HEK293 (cell line): ENCODE measurements around the gene KAT5.

Source experiments
- CTCF ChIA-PET: fragments of 350-600 bp; formaldehyde crosslinking; extraction: SDS; loops from one replicate; lab custom pipeline; 2021; ENCODE audit warnings: antibody characterized with exemption; lab: Yijun Ruan, JAX
- POLR2A ChIA-PET: fragments of 300-600 bp; formaldehyde crosslinking; extraction: SDS; loops from one replicate; lab custom pipeline; 2020; ENCODE audit warnings: antibody characterized with exemption, inconsistent platforms; lab: Yijun Ruan, JAX
- H3K27ac ChIP-seq: fragments of 200-500 bp; sonication (Bioruptor generic); 2 replicates; pipeline ENCODE4 v1.5.1; 2014; ENCODE audit warnings: low read depth, low read length, control low read depth, inconsistent platforms; ENCODE audit errors: extremely low read depth
- H3K36me3 ChIP-seq, 2 experiments: fragments of 200-500 bp in 1 of 2; sonication (Bioruptor generic) in 1 of 2; 1 replicate in 1 of 2; 2 replicates in 1 of 2; pipeline ENCODE4 v1.5.1; 2014 to 2017; ENCODE audit warnings: inconsistent platforms in 2 of 2, low read length in 2 of 2; ENCODE audit not compliant: control insufficient read depth in 2 of 2, insufficient read depth in 1 of 2
- H3K4me1 ChIP-seq: fragments of 200-500 bp; sonication (Bioruptor generic); 2 replicates; pipeline ENCODE4 v1.5.1; 2014; ENCODE audit warnings: mild to moderate bottlenecking, low read length, inconsistent platforms; ENCODE audit not compliant: control insufficient read depth, insufficient read depth
- H3K4me3 ChIP-seq: 2 replicates; pipeline ENCODE4 v1.5.1; 2011; ENCODE audit warnings: low read depth, mild to moderate bottlenecking, control low read depth, low read length, moderate library complexity
- H3K9me3 ChIP-seq: fragments of 200-500 bp; sonication (Bioruptor generic); 2 replicates; pipeline ENCODE4 v1.5.1; 2014; ENCODE audit warnings: low read depth, low read length, inconsistent platforms; ENCODE audit not compliant: control insufficient read depth, insufficient read depth
- CTCF ChIP-seq: fragments of 450-650 bp; formaldehyde crosslinking; IDR thresholded peaks from 2 replicates; pipeline ENCODE4 v1.5.1; 2016; ENCODE audit warnings: missing biosample characterization, missing genetic modification characterization
- EGR2 ChIP-seq: fragments of 450-650 bp; formaldehyde crosslinking; IDR thresholded peaks from 2 replicates; pipeline ENCODE4 v1.5.1; 2016; ENCODE audit warnings: low read depth, missing biosample characterization, missing genetic modification characterization
- GFI1B ChIP-seq: fragments of 450-650 bp; formaldehyde crosslinking; IDR thresholded peaks from 2 replicates; pipeline ENCODE4 v1.5.1; 2016; ENCODE audit warnings: missing biosample characterization, missing genetic modification characterization
- GLIS1 ChIP-seq: fragments of 450-650 bp; formaldehyde crosslinking; IDR thresholded peaks from 2 replicates; pipeline ENCODE4 v1.5.1; 2016; ENCODE audit warnings: missing biosample characterization, missing genetic modification characterization
- GLIS2 ChIP-seq: fragments of 450-650 bp; formaldehyde crosslinking; IDR thresholded peaks from 2 replicates; pipeline ENCODE4 v1.5.1; 2016; ENCODE audit warnings: missing biosample characterization, missing genetic modification characterization
- IKZF3 ChIP-seq: fragments of 450-650 bp; IDR thresholded peaks from 2 replicates; pipeline ENCODE4 v1.5.0; 2018; ENCODE audit warnings: missing biosample characterization, mild to moderate bottlenecking, missing genetic modification characterization, moderate library complexity
- KLF10 ChIP-seq: fragments of 450-650 bp; IDR thresholded peaks from 2 replicates; pipeline ENCODE4 v1.5.1; 2018; ENCODE audit warnings: missing biosample characterization, mild to moderate bottlenecking, missing genetic modification characterization
- PRDM1 ChIP-seq: fragments of 450-650 bp; formaldehyde crosslinking; IDR thresholded peaks from 2 replicates; pipeline ENCODE4; 2016; ENCODE audit warnings: missing biosample characterization, missing genetic modification characterization
- PRDM10 ChIP-seq: fragments of 450-650 bp; formaldehyde crosslinking; IDR thresholded peaks from 2 replicates; pipeline ENCODE4 v1.5.1; 2016; ENCODE audit warnings: missing biosample characterization, missing genetic modification characterization
- ZBTB1 ChIP-seq: fragments of 450-650 bp; formaldehyde crosslinking; IDR thresholded peaks from 2 replicates; pipeline ENCODE4 v1.5.1; 2016; ENCODE audit warnings: missing biosample characterization, missing genetic modification characterization
- ZBTB44 ChIP-seq: fragments of 450-650 bp; IDR thresholded peaks from 2 replicates; pipeline ENCODE4 v1.5.1; 2018; ENCODE audit warnings: missing biosample characterization, mild to moderate bottlenecking, missing genetic modification characterization
- ZIC2 ChIP-seq: fragments of 450-650 bp; formaldehyde crosslinking; IDR thresholded peaks from 2 replicates; pipeline ENCODE4 v1.5.1; 2016; ENCODE audit warnings: missing biosample characterization, missing genetic modification characterization
- ZNF248 ChIP-seq: fragments of 450-650 bp; formaldehyde crosslinking; IDR thresholded peaks from 2 replicates; pipeline ENCODE4 v1.5.1; 2017; ENCODE audit warnings: missing biosample characterization, missing genetic modification characterization
- ZNF335 ChIP-seq: fragments of 450-650 bp; formaldehyde crosslinking; conservative IDR thresholded peaks from 2 replicates; pipeline ENCODE4 v1.5.1; 2016; ENCODE audit warnings: missing biosample characterization, missing genetic modification characterization
- ZNF362 ChIP-seq: fragments of 450-650 bp; formaldehyde crosslinking; IDR thresholded peaks from 2 replicates; pipeline ENCODE4 v1.5.1; 2016; ENCODE audit warnings: missing biosample characterization, missing genetic modification characterization
- ZNF585B ChIP-seq: fragments of 450-650 bp; formaldehyde crosslinking; IDR thresholded peaks from 2 replicates; pipeline ENCODE4 v1.5.1; 2016; ENCODE audit warnings: missing biosample characterization, missing genetic modification characterization
- ZNF701 ChIP-seq: fragments of 450-650 bp; formaldehyde crosslinking; IDR thresholded peaks from 2 replicates; pipeline ENCODE4 v1.5.1; 2016; ENCODE audit warnings: missing biosample characterization, missing genetic modification characterization
- ZSCAN4 ChIP-seq: fragments of 450-650 bp; formaldehyde crosslinking; IDR thresholded peaks from 2 replicates; pipeline ENCODE4 v1.5.1; 2017; ENCODE audit warnings: missing biosample characterization, missing genetic modification characterization

KAT5 gene

GRCh38 chr11:65663639-65664200 is 48.3 kb upstream of the KAT5 start:
- no peaks in the 10 kb centered on the region for H3K4me1 ChIP-seq
- CTCF ChIA-PET, result no interaction called here
- POLR2A ChIA-PET, result interaction anchor here (0.8 to 3.0 kb wide), 16 partner anchors 9 to 227 kb away, joined by 3 to 34 read pairs (median 6); partner anchors contain the start of genes CCDC85B, KAT5, MALAT1 and RNASEH2C
- H3K36me3 ChIP-seq, result peaks cover 7 to 27% of the 10 kb centered on the region in 2 experiments; a peak in 2 of 3 replicates
- no peak for TF ChIP-seq ZNF585B (tag by site-specific recombination)
- peak; percentile 62; the same call in 1 of the 2 replicates for TF ChIP-seq PRDM1 (tag by site-specific recombination)
- no peak for TF ChIP-seq PRDM10 (tag by site-specific recombination)
- TF ChIP-seq GLIS1 (tag by site-specific recombination), result peak; percentile 81
- TF ChIP-seq ZNF335, result peak; percentile 57
- TF ChIP-seq CTCF, result no peak
- TF ChIP-seq ZSCAN4 (tag by site-specific recombination), result no peak
- TF ChIP-seq IKZF3, result 0 out of 2 replicates have a peak, but pooled peaks have one; percentile 40
- TF ChIP-seq ZNF701 (tag by site-specific recombination), result no peak
- TF ChIP-seq ZNF362 (tag by site-specific recombination), result no peak
- TF ChIP-seq ZNF248 (tag by site-specific recombination), result no peak
- no peak for TF ChIP-seq ZBTB44 (tag by site-specific recombination)
- TF ChIP-seq KLF10 (tag by site-specific recombination), result no peak
- TF ChIP-seq ZIC2, result peak; percentile 49; the same call in 1 of the 2 replicates
- TF ChIP-seq ZBTB1 (tag by site-specific recombination), result no peak
- TF ChIP-seq GLIS2 (tag by site-specific recombination), result peak; percentile 78
- TF ChIP-seq EGR2 (tag by site-specific recombination), result no peak
- TF ChIP-seq GFI1B (tag by site-specific recombination), result no peak
- peak overlapping the region; percentile 82 for H3K4me3 ChIP-seq
- no peaks in the 10 kb centered on the region for H3K9me3 ChIP-seq
- peak overlapping the region; percentile 93 for H3K27ac ChIP-seq
